ENCODE results near the gene ERC2. TPM values are rescaled to one million over a fixed set of nuclear protein-coding genes. Genes with fewer than 3 reads are reported as not detected.

Gene ERC2
- total RNA-seq, 1 donor from 2014 or later, result 1.1 TPM

DNA sequence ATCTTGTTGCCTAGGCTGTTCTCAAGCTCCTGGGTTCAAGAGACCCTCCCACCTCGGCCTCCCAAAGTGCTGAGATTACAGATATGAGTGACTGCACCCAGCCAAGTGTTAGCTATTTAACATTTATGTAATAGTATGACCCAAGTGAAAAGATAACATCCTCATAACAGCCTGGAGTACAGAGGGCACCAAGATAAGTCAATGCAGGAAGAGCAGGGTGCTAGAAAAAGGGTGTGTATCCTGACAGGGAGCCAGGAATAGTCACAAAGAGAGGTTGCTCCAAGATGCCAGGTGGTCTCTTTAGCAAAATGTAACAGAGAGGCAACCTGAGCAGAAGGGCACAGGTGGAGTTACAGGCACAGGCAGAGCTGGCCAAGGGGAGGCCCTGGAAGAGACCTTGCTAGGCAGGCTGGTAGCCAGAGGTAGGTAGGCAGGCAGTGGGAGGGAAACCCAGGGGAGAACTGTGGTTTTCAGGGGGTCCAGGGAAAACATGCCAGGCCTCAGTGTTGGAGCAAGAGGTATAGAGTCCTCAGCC, 277.4 kb downstream of the ERC2 start:
- no peak for DNase-seq (ENCODE audit: low spot score)

- no peak for DNase-seq (ENCODE audit: low spot score)
Measured at GRCh38 chr3:56190130-56190529, 278.1 kb downstream of the ERC2 start.

DNA sequence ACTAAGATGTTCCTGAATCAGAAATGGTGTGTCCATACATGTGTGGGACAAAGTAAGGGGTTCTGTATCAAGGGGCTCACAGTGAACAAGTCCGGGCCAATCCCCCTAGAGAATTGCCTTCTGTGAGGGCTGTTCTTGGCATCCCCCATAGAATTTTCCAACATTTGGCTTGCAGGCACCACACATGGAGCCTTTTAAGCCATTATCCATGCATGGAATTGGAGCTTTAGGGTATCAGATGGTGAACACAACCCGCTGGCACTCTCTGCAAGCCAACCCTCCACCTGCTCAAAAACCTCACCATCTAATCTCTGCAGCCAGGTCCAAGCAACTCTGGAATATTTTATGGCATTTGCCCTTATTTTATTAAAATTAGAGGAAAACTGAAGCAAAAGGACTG, 278.7 kb downstream of the ERC2 start:
- no peak for DNase-seq (ENCODE audit: low spot score)

DNA sequence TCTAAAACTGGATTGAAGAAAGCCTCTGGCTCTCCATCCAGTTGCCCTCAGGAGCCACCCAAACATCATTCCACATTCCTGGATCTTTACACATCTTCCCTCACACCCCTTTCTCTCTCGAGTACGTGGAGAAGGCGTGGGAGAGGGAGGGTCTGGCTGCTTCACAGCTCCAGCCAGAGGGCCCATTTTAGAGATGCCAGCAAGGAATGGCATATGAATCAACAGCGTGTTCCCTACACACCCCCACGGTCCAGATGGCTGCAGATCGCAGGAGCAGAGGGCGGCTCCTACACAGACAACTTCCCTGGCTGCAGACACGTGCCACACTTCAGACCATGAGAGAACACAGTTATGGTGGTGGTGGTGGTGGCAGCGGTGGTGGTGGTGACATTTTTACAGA, 280.1 kb downstream of the ERC2 start:
- DNase-seq (ENCODE audit: low spot score), result no peak

DNA sequence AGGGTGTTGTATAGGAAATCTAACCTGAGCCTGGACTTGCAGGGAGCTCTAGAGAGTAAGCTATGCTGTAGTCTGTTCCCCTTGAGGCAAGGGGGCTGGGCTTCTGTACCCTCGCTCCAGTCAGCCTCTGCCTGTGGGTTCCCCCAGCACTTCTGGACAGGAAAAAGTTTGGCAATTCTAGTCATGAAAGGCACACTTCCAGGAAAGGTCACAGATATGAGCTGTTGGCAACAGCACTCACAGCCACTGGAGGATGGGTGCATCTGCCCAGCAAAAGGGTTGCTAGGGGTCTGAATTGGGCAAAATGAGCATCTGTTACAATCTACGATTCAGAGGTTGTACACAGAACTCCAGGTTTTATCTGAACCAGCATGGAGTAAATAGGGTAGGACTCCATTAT, 281.2 kb downstream of the ERC2 start:
- no peak for DNase-seq (ENCODE audit: low spot score)

- DNase-seq (ENCODE audit: low spot score), result no peak
Measured at GRCh38 chr3:56185827-56186226, 282.4 kb downstream of the ERC2 start.

- DNase-seq (ENCODE audit: low spot score), result no peak
Measured at GRCh38 chr3:56183529-56183928, 284.7 kb downstream of the ERC2 start.

DNA sequence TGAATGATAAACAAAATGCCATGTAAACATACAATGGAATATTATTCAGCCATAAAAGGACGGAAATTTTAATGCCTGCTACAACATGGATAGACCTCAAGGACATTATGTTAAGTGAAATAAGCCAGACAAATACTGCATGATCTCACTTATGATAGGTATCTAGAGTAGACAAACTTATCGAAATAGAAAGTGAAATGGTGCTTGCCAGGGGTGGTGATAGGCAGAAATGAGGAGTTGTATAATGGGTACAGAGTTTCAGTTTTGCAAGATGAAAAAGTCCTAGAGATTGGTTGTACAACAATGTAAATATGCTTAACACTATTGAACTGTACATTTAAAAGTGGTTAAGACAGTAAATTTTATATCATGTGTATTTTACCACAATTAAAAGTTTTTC, 287.8 kb downstream of the ERC2 start:
- no peak for DNase-seq (ENCODE audit: low spot score)

DNA sequence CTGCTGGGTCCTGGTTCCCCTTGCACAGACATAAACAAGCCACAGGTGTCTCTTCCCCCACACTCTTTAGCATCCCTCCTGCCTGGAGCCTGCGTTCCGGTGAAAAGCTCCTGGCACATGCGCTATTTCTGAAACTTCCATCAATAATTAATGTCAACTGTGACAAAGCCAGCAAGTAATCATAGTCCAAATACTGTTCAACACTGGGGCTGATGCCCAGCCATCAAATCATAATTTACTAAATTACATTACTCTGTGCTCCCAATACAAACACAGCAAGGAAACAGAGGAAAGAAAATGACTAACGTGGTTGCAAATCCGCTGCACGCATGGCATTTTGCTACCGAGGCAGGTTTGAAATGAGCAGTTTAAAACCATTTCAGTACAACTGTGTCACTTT, 294.7 kb downstream of the ERC2 start:
- DNase-seq (ENCODE audit: low spot score), result no peak

DNA sequence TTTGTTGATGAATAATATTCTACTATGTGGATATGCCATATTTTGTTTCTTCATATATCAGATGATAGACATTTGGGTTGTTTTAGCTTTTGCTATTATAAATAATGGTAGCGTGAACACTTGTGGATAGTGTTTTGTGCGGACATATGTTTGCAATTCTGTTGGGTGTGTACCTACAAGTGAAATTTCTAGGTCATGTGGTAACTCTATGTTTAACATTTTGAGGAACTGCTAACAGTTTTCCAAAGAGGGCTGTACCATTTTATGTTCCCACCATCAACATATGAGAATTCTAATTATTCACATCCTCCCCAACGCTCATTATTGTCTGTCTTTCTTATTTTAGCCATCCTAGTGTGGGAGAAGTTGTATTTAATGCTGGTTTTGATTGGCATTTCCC, 303.8 kb downstream of the ERC2 start:
- no peak for DNase-seq (ENCODE audit: low spot score)

- DNase-seq (ENCODE audit: low spot score), result no peak
Measured at GRCh38 chr3:56157693-56158362, 310.4 kb downstream of the ERC2 start.

- DNase-seq (ENCODE audit: low spot score), result no peak
Measured at GRCh38 chr3:56154297-56154696, 314.0 kb downstream of the ERC2 start.

GRCh38 chr3:56147354-56147753, 320.9 kb downstream of the ERC2 start:
- DNase-seq (ENCODE audit: low spot score), result no peak

DNA sequence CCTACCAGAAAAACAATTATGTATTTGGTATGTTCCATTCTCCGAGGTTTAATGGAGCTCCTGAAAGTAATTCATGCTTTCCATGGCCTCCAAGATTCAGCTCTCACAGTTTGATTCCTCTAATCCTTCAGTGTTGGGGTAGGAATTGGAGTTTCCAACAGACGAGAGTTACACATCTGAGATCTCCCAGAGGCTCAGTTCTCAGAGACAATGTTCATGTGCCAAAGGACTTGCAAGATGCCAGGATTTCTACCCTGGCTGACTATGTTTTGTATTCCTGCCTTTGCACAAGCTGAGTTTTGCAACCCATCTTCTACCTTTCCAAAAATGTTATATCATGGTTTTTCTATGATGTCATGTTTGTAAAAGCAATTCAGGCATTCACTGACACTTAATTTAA, 322.9 kb downstream of the ERC2 start:
- no peak for DNase-seq (ENCODE audit: low spot score)

GRCh38 chr3:56144805-56145204, 323.5 kb downstream of the ERC2 start:
- DNase-seq (ENCODE audit: low spot score), result no peak

DNA sequence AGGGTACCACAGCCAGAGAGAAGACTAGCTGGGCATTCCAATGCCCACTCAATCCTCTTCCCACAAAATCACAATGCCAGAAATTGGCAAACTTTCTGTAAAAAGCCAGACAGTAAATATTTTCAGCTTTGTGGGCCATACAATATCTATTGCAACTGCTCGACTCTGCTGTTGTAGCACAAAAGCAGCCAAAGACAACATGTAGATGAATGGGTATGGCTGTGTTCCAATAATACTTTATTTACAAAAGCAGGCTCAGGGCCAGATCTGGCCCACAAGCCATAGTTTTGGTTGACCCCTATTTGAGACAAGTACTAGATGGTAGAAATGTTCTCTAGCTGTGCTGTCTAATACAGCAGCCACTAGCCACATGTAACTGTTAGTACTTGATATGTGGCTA, 330.9 kb downstream of the ERC2 start:
- DNase-seq (ENCODE audit: low spot score), result no peak

DNA sequence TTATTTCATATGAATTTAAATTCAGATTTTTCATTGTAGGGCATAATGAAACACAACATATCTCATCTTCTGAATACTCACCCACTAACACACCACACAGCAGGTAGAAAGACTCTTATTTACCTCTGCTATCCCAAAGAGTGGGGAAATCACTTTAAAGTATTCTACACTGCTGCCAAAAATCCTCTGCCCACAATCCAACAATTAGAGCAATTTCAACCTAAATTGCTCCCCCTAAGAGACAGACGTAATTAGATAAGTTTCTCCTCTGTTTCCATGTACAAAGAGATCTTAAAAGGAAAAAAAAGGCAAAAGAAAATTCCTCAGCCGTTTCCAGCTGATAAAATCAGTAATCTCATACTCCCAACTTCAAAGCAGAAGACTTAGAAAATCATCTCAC, 331.8 kb downstream of the ERC2 start:
- no peak for DNase-seq (ENCODE audit: low spot score)

GRCh38 chr3:56135941-56136340, 332.3 kb downstream of the ERC2 start:
- DNase-seq (ENCODE audit: low spot score), result no peak

DNA sequence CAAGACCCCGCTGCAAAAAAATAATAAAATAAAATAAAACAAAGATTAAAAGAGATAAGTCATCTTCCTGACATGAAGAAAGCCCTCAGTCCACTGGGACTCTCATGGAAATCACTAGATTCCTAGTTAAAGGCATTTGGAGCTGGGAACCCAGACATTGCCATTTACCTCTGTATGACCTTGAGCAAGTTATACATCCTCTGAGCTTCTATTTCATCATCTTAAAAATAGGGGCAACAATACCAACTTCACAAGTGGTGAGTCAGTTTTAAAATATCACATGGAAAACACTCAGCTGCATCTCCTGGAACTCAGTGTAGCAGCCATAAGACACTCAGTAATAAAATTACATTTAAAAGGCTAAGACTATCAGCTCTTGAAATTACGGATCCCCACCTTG, 334.8 kb downstream of the ERC2 start:
- DNase-seq (ENCODE audit: low spot score), result no peak

- DNase-seq (ENCODE audit: low spot score), result no peak
Measured at GRCh38 chr3:56132762-56133161, 335.5 kb downstream of the ERC2 start.

GRCh38 chr3:56131974-56132590, 336.2 kb downstream of the ERC2 start:
- no peak for DNase-seq (ENCODE audit: low spot score)

GRCh38 chr3:56130036-56130435, 338.2 kb downstream of the ERC2 start:
- no peak for DNase-seq (ENCODE audit: low spot score)

- no peak for DNase-seq (ENCODE audit: low spot score)
Measured at GRCh38 chr3:56126632-56127031, 341.6 kb downstream of the ERC2 start.
